GM21576 (cell line): ENCODE results near the gene MESP1.
A peak's percentile ranks its signal among the peaks of the same experiment; 100 is the strongest.

Experiments used
- ATAC-seq: cut with Tn5 transposase; IDR thresholded peaks from one replicate; pipeline ENCODE4 v1.9.1; 2021; ENCODE audit warnings: mild to moderate bottlenecking, moderate library complexity; ENCODE audit not compliant: unreplicated experiment

The MESP1 gene

GRCh38 chr15:89781891-89782618 is 31.0 kb upstream of the MESP1 start:
- no peak for ATAC-seq

DNA sequence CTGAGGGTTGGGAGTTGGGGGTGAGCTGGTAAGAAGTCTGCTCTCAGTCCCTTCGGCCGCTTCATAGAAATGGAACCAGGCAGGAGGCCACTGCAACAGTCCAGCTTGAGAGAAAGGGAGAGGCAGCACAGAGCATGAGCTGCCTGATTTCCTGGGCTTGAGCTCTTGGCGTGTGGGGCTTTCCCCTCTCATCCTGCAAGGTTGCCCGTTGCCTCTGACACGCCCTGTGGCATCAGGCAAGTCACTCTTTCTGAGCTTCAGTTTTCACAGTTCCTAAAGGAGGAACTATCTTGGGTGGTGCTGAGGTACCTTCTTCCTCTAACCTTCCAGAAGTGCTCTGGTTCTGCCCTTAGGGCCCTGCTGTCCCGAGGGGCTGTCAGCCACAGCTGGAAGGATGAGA is 30.0 kb upstream of the MESP1 start:
- no peak for ATAC-seq

DNA sequence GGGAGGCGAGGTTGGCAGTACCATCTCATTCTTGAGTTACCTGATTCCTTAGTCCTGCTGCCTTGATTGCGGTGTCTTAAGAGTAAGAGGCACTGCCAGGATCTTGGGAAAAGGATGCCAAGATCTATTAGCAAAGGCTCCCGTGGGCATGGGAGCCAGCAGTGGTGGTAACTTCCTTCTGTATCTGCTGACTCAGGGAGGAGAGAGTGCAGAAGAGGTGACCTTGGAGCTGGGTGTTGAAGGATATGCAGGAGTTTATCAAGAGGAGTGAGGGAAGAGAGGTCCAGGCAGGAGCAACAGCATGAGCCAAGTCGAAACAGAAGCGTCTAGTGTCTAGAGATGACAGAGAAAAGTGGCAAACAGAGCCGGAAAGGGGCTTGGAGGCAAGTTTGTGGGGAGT is 29.6 kb upstream of the MESP1 start:
- no peak for ATAC-seq

DNA sequence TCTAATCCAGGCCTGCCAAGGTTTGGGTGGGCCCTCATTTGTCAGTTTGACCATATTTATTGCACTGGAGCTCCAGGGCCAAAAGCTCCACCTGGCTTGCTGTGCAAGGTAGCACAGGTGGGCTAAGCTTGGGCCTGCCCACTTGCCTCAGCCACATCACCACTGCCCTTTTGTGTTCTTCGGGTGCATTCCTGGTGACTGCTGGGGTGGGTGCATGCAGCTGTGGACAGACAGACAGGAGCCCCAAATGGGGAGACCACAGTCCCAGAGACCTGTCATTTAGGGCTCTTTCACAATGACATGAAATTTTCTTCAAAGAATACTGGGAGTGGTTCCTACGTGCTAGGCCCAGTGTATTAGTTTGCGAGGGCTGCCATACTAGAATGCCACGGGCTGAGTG is 27.8 kb upstream of the MESP1 start:
- ATAC-seq = no peak

- no peak for ATAC-seq
These were observed 26.8 kb upstream of the MESP1 start for GRCh38 chr15:89777782-89778380.

GRCh38 chr15:89777073-89777751 is 26.2 kb upstream of the MESP1 start:
- no peak for ATAC-seq

- no peak for ATAC-seq
These were observed 25.4 kb upstream of the MESP1 start, which contains the start of gene MESP2 for GRCh38 chr15:89776274-89777072. TSS of gene MESP2 (plus strand) at chr15:89776332. CDS start at chr15:89776358, 26 bp downstream.

GRCh38 chr15:89775815-89776214 is 24.8 kb upstream of the MESP1 start:
- ATAC-seq = no peak

DNA sequence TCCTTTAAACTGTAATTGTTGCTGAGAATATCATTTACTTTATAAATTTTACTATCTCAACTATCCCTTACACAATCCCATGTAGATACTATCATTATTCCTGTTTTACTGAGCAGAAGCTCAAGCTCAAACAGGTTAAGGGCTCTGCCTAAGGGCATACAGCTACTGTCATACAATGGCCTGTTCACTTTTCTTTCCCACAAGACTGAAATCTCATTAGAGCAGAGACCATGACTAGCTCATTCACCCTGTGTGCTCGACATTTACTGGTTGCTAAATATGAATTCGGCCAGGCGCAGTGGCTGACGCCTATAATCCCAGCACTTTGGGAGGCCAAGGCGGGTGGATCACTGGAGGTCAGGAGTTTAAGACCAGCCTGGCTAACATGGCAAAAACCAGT is 23.4 kb upstream of the MESP1 start:
- ATAC-seq = no peak

GRCh38 chr15:89772932-89773583 is 22.0 kb upstream of the MESP1 start:
- no peak for ATAC-seq

- no peak for ATAC-seq
These were observed 19.0 kb upstream of the MESP1 start for GRCh38 chr15:89770041-89770440.

GRCh38 chr15:89769366-89769765 is 18.3 kb upstream of the MESP1 start:
- no peak for ATAC-seq

GRCh38 chr15:89768071-89768500 is 17.0 kb upstream of the MESP1 start:
- ATAC-seq = no peak

- ATAC-seq = no peak
These were observed 16.4 kb upstream of the MESP1 start for GRCh38 chr15:89767411-89767915.

- ATAC-seq = no peak
These were observed 15.6 kb upstream of the MESP1 start for GRCh38 chr15:89766357-89767311.

DNA sequence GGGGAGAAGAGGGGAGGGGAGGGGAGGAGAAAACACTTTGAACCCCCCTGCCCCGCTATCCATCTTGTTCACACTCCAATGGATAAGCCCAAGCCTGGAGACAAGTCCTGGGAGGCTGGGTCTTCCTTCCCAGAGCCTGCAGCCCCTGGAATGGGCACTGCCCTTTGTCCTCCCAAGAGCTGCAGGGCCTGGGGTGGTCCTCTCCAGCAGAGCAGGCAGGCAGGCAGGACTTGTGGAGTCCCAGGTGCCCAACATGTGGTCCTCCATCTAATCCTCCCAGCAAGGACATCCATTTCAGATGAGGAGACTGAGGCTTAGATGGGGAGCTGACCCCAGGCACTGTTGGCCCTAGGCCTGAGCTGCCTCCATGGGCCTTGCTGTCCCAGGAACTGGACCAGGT is 14.6 kb upstream of the MESP1 start:
- ATAC-seq = no peak

DNA sequence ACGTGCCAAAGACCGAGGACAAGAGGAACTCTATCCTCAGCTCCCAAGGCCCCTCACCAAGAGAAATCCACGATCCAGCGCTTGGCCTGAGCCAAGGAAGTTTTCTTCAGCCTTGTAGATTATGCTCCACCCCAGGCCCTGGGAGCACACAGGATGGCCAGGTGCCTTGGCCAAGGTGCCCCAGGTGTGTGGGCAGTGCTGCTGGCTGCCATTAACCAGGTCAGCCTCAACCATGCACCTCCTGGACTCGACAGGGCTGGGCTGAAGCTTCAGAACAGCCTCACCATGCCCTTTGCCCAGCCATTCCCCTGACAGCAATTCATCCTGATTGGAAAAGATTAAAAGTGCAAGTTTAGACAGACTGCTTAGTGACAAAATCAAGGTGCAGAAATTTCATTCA is 10.9 kb upstream of the MESP1 start:
- no peak for ATAC-seq

DNA sequence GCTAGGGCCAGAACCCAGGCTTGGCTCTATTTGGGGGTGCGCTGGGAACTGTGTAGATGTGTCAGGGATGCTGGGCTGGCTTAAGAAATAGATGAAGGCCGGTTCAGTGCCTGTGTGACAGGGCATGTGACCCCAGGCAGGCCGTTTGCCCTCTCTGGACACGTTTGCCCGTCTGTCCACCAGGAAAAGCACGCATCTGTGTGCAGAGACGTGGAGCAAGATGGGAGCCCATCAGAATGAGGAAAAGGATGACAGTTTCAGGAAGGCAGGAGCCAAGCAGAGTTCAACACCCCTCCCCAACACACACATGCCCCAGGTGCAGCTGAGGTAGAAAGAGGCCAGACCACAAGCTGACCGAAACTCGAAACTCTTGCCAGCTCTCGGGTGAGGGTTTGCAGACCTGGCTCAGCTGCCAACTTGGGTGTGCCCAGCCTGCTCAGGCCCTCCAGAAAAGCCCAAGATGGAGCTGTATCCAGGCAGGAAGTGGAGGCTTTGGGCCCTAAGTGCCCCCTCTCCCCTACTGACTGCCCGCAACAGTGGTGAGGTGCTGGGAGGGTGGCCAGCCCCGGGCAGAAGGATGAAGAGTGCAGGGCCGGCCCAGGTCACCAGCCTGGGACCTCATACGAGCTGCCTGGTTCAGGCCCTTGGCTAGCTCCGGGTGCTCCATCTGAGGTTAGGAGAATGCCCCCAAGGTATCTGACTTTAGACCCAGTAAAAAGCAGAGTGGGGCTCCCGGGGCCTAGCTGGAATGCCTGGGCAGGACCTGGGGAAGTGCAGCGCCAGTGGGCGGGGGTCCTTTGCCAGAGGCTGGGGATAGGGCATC is 10.2 kb upstream of the MESP1 start:
- ATAC-seq = peak; percentile 63
